HG03457 (cell line): ENCODE results near the gene LSM10.

ENCODE experiments used
- ATAC-seq: cut with Tn5 transposase; IDR thresholded peaks from one replicate; pipeline ENCODE4 v1.9.1; 2021; ENCODE audit warnings: moderate number of reproducible peaks; ENCODE audit not compliant: unreplicated experiment

Gene LSM10

GRCh38 chr1:36354486-36354885 is 43.2 kb downstream of the LSM10 start:
- ATAC-seq, result no peak

DNA sequence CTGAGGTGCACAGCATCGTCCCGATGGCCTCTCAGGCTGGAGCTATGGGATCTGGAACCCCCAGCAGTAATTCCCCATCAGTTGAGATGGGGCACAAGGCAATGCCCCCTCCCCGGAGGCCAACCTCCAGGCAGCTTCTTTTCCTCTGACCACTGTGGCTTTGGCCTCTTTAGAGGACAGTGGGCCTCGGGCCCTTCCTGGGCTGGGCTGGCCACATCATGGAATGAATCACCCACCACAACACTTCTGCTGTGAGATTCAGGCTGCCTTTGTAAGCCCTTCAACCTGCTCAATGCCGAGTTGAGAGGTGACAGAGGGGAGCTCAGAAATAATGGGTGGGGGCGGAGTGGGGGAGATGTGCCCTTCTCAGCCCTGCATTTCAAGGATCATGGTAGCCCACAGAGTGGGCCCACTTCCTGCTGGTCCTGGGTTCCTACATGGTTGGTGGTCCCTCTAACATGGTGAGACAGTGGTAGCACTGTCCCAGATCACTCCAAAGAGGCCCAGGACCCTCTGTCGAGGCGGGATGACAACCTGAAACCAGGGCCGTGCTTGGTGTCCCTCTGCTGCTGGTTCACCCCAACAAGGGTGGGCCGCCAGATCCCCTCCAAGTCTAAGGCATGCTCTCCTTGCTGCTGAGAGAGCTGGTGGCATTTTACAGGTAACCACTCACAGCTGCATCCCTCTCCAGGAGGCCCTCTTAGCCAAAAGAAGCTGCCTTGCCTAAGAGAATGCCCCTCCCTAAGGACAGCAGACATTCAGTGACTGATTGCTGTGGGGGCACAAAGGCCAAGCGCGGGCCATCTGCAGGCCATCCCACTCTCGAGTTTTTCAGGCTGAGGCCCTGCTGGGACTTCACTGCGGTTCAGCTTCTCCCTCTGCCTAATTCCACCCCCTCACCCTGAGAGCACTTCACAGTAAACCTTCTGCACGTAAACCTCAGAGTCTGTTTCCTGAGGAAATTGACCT is 44.5 kb downstream of the LSM10 start:
- no peak for ATAC-seq

- ATAC-seq, result no peak
Observed at GRCh38 chr1:36352125-36352909, 45.4 kb downstream of the LSM10 start.

DNA sequence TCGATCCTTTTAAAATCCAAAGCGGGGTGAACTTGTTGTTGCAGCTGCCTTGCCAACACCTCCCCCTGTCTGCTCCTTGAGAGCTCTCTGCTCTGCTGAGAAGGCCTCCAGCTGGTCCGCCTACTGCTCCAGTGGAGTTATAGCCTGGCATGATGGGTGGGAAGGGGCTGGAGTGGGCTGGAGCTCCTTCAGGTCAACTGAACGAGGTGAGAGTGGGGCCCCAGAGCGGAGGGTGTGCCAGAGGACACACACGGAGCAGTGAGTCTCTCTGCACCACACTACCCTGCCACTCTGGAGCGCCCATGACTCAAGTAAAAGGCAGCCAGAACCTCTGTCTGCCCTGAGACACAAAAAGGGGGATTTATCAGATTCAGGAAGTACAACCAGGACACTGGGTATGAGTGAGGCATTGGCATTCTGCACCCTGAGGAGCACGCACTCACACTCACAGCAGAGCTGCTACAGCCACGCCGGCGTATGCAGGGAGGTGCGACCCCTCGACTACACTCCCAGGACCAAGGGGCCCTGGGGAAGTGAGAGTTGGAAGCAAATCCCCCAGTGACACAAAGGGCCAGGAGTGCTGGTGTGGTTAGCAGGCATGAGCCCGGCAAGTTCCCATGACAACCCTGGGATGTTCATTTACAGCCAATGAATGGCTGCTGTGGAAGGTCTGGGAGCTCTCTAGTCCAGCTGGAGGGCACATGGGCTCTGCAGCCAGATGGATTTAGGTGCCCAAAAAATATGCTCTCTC is 46.3 kb downstream of the LSM10 start:
- ATAC-seq, result no peak

DNA sequence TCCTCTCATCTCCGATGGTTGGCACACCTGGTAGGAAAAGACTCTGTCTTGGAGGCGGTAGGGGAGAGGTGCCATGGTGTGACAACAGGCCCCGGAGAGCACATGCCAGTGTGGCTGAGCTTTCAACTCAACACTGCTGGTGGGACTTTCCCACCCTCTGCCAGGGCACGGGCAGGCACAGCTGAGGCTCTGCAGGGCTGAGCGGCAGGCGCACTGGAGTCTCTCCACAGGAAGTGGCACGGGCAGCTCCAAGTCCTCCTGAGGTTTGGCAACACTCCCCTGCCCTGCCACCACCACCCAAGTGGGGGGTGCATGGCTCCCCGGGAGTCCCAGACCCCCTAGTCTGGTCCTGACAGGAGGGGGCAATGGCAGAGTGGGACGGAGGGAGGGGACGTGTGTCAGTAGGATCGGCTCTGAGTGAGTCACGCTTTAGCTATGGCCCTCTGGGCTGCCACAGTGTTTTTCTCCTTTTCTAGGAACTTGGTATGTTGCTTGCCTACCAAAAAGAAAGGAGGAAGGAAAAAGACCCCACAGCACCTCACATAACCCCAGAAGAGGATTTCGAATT is 47.0 kb downstream of the LSM10 start:
- no peak for ATAC-seq

- ATAC-seq, result no peak
Observed at GRCh38 chr1:36349839-36350238, 47.9 kb downstream of the LSM10 start.

- ATAC-seq, result no peak
Observed at GRCh38 chr1:36349241-36349671, 48.5 kb downstream of the LSM10 start.

DNA sequence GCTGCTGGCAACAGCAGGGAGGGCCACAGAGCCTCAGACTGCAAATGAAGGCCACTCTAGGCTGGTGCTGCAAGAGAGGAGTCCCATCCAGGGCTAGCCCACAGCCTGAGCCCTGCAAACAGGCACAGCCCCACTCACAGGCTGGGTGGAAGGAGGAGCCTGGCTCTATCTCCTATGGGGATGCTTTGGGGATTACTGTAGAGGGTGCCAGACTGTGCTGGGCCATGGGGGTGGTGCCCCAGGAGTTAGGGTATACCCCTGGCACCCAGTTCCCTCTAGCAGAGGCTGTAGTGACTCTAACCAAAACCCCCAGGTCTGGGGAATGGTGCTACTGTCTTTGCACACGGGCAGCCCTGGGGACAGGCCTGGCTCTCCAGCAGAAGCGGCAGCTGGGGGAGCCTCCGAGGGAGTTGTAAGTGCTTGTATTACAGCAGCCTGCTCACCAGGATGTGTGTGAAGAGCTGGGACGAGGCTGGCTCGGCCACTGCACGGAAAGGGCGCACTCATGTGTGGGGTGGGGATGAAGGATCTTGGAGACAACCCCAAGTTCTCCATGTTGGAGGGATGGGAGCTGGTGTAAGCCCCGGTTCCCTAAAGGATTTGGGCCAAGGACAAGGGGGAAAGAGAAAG is 50.9 kb downstream of the LSM10 start:
- no peak for ATAC-seq

GRCh38 chr1:36345353-36345752 is 52.4 kb downstream of the LSM10 start:
- no peak for ATAC-seq

GRCh38 chr1:36344395-36344680 is 53.4 kb downstream of the LSM10 start:
- ATAC-seq, result no peak

DNA sequence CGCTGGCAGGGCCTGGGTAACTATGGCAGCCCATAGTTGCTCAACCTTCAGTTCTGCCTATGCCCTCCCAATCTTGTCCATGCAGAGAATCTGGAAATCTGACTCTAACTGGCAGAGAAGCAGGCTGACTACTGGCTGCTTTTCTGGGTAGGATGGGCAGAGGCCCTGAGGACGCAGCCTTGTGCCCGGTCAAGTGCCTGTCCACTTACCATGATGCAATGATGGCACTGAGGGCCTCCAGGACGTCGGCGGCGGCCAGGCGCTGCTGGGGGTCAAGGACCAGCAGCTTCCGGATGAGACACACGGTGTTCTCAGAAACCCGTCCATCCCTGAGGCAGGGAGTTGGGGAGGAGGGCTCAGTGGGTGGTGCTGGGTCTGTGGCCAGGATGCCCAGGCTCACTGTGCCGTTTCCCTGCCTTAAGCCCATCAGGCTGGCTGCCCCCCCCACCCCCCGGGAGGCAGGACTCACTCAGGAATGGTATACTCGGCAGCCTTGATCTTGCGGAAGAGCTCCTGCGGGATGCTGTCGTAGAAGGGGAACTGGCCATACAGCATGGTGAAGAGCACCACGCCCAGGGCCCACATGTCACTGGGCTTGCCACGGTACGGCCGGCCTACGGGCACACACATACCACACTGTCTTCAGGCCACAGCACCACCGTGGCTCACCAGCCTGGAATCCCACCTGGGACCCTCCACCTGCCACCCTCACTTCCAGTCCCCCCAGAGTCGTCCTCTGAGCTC is 53.9 kb downstream of the LSM10 start:
- ATAC-seq, result no peak
